A673 (cell line): ENCODE data around the gene DAB2IP. TPM values are rescaled to one million over a fixed set of nuclear protein-coding genes. Genes with fewer than 3 reads are reported as not detected.

Experiments
- BruUV-seq: library from RNA; stranded (reverse); fragments of 400-500 nt; replicated peaks from 2 replicates; lab custom pipeline; 2021; lab: Mats Ljungman, UMichigan
- CTCF ChIA-PET: fragments of 300-600 bp; sonication (Branson Sonifier 250); formaldehyde crosslinking; loops from one replicate; lab custom pipeline; 2022; ENCODE audit warnings: antibody characterized with exemption; lab: Charles Lee
- POLR2A ChIA-PET: fragments of 300-600 bp; sonication (Branson Sonifier 250); formaldehyde crosslinking; loops from one replicate; lab custom pipeline; 2022; ENCODE audit warnings: antibody characterized with exemption; ENCODE audit not compliant: low non-redundant PET; lab: Charles Lee
- DNase-seq: peaks from one replicate; pipeline ENCODE4 v3.0.0-alpha.2; 2015; ENCODE audit warnings: low spot score
- H3K27ac ChIP-seq: fragments of 200-600 bp; sonication (generic); 2 replicates; pipeline ENCODE4 v1.5.1; 2016; ENCODE audit warnings: mixed run types, low read depth, mild to moderate bottlenecking, mixed read lengths, antibody characterized with exemption, low read length; ENCODE audit not compliant: poor library complexity, severe bottlenecking
- H3K27me3 ChIP-seq: fragments of 200-600 bp; sonication (generic); replicated peaks from 2 replicates; pipeline ENCODE4 v1.6.1; 2017; ENCODE audit warnings: mixed run types, low read depth, mild to moderate bottlenecking, mixed read lengths, antibody characterized with exemption, low read length; ENCODE audit not compliant: insufficient read depth, poor library complexity
- H3K36me3 ChIP-seq: fragments of 200-600 bp; sonication (generic); 2 replicates; pipeline ENCODE4 v1.6.1; 2016; ENCODE audit warnings: mixed run types, mild to moderate bottlenecking, mixed read lengths, antibody characterized with exemption, low read length; ENCODE audit not compliant: insufficient read depth, poor library complexity, severe bottlenecking
- H3K4me1 ChIP-seq: fragments of 200-600 bp; sonication (generic); 2 replicates; pipeline ENCODE4 v1.6.1; 2017; ENCODE audit warnings: mixed run types, mild to moderate bottlenecking, mixed read lengths, antibody characterized with exemption, low read length; ENCODE audit not compliant: insufficient read depth, poor library complexity, severe bottlenecking
- H3K4me3 ChIP-seq: fragments of 200-600 bp; sonication (generic); 2 replicates; pipeline ENCODE4 v1.5.1; 2016; ENCODE audit warnings: low read depth, mixed run types, mild to moderate bottlenecking, mixed read lengths, low read length; ENCODE audit not compliant: poor library complexity, severe bottlenecking
- H3K9me3 ChIP-seq: fragments of 200-600 bp; sonication (generic); 2 replicates; pipeline ENCODE4 v1.6.1; 2016; ENCODE audit warnings: mixed run types, low read depth, mild to moderate bottlenecking, mixed read lengths, antibody characterized with exemption, low read length; ENCODE audit not compliant: poor library complexity, severe bottlenecking
- CTCF ChIP-seq: fragments of 300-800, 200-600 bp; sonication (generic); conservative IDR thresholded peaks from 2 replicates; pipeline ENCODE4 v1.5.1; 2017; ENCODE audit warnings: low read depth, mild to moderate bottlenecking, antibody characterized with exemption, low read length, moderate library complexity, mixed read lengths
- EZH2 ChIP-seq: fragments of 200-600 bp; sonication (generic); IDR thresholded peaks from 2 replicates; pipeline ENCODE4 v1.6.1; 2017; ENCODE audit warnings: borderline replicate concordance, low read depth, mild to moderate bottlenecking, mixed read lengths, antibody characterized with exemption, low read length; ENCODE audit not compliant: poor library complexity, severe bottlenecking
- intact Hi-C: fragments of 100-400 bp; cut with micrococcal nuclease; formaldehyde crosslinking; loops from one replicate; pipeline ENCODE4 v1.10.0; 2022; ENCODE audit not compliant: unreplicated experiment
- total RNA-seq: library from RNA; stranded (reverse); gene quantifications from 2 replicates; pipeline ENCODE4 v1.2.3, GENCODE V29; 2021

DAB2IP gene
- total RNA-seq, 1 experiment from 2014 or later: 34.5 TPM

- Histone ChIP-seq H3K27ac (no peak overlapping the region), H3K4me1 (peaks cover 11% of the 10 kb centered on the region), H3K4me3 (no peak overlapping the region), H3K9me3 (no peaks in the 10 kb centered on the region), H3K27me3 (no peaks in the 10 kb centered on the region), H3K36me3 (no peaks in the 10 kb centered on the region)
- intact Hi-C loops: no loop called here
- ChIA-PET CTCF (no interaction called here), POLR2A (no interaction called here)
- TF ChIP-seq CTCF (no peak), EZH2 (no peak)
- no peak for DNase-seq
- BruUV-seq: no TSS peak
Measured at GRCh38 chr9:121822093-121823085, 171.0 kb downstream of the DAB2IP start.

- no peak overlapping the region for H3K4me3 ChIP-seq
- no peak for DNase-seq
- no peaks in the 10 kb centered on the region for H3K36me3 ChIP-seq
- H3K9me3 ChIP-seq: no peaks in the 10 kb centered on the region
- no peak overlapping the region for H3K27ac ChIP-seq
- no peaks in the 10 kb centered on the region for H3K27me3 ChIP-seq
- H3K4me1 ChIP-seq: peaks cover 11% of the 10 kb centered on the region
- TF ChIP-seq CTCF (no peak), EZH2 (no peak)
- ChIA-PET CTCF (no interaction called here), POLR2A (no interaction called here)
- intact Hi-C loops: no loop called here
- BruUV-seq: no TSS peak
Measured at GRCh38 chr9:121823451-121824169, 172.2 kb downstream of the DAB2IP start.

GRCh38 chr9:121824651-121825030, 173.2 kb downstream of the DAB2IP start:
- no peak overlapping the region for H3K27ac ChIP-seq
- H3K4me3 ChIP-seq: no peak overlapping the region
- CTCF ChIA-PET: no interaction called here
- no peaks in the 10 kb centered on the region for H3K36me3 ChIP-seq
- POLR2A ChIA-PET: no interaction called here
- intact Hi-C loops: no loop called here
- peaks cover 6% of the 10 kb centered on the region for H3K4me1 ChIP-seq
- no peaks in the 10 kb centered on the region for H3K9me3 ChIP-seq
- BruUV-seq: no TSS peak
- no peak for TF ChIP-seq CTCF
- no peak for TF ChIP-seq EZH2
- DNase-seq: no peak
- H3K27me3 ChIP-seq: no peaks in the 10 kb centered on the region
